ENCODE measurements around the gene TMEM270.

TMEM270 gene

DNA sequence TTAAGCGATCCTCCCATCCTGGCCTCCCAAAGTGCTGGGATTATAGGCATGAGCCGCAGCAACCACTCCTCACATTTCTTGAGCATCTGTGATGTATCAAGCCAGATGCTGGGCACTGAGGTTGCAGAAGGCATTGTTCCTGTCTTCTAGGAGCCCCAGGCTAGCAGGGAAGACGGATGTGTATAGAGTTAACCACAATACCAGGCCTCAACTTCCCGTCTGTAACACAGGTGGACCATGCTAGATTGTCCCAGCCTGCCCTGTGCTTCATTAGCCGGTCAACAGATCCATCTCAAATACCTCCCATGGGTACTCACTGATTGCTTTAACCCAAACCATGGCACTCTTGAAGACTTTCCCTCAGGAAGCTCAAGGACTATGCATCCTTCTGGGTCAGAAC is 32.0 kb upstream of the TMEM270 start:
- Histone ChIP-seq H3K27me3 (replicated peaks in 2 of 5; ENCODE audit: control insufficient read depth in 4 of 5, insufficient read depth in 5 of 5, low read length in 4 of 5) (peaks cover 0 to 8% (median 4%) of the 10 kb centered on the region in 5 experiments), H3K9me3 (ENCODE audit: control extremely low read depth in 1 of 5, control insufficient read depth in 4 of 5, insufficient read depth in 2 of 5, low read depth in 1 of 5, low read length in 4 of 5) (no peaks in the 10 kb centered on the region), H3K36me3 (ENCODE audit: control insufficient read depth in 4 of 4, insufficient read depth in 4 of 4, low read length in 3 of 4) (no peaks in the 10 kb centered on the region), H3K4me1 (ENCODE audit: control extremely low read depth in 1 of 4, control insufficient read depth in 4 of 4, insufficient read depth in 4 of 4, low read length in 3 of 4) (peaks cover 5 to 37% (median 32%) of the 10 kb centered on the region in 4 experiments), H3K27ac (ENCODE audit: insufficient read depth in 1 of 2, low read depth in 1 of 2, low read length in 2 of 2, poor library complexity in 1 of 2, severe bottlenecking in 2 of 2) (no peak overlapping the region), H3K4me3 (ENCODE audit: control insufficient read depth in 1 of 7, extremely low read depth in 1 of 7, insufficient read depth in 4 of 7, low read depth in 2 of 7, low read length in 6 of 7) (no peak overlapping the region)
- ChIA-PET POLR2A (no interaction called here), CTCF (interaction anchor here (0.7 to 1.2 kb wide), 3 partner anchors 24 to 28 kb away, joined by 3 to 5 read pairs (median 4); no protein-coding TSS in a partner anchor)
- WGBS (ENCODE audit: insufficient coverage) = 58% methylated on average over 5 of the region's 5 CpGs
- DNase-seq = no peak

GRCh38 chr7:73829505-73829904 is 31.5 kb upstream of the TMEM270 start:
- Histone ChIP-seq H3K4me1 (ENCODE audit: control extremely low read depth in 1 of 4, control insufficient read depth in 4 of 4, insufficient read depth in 4 of 4, low read length in 3 of 4) (peaks cover 5 to 37% (median 32%) of the 10 kb centered on the region in 4 experiments), H3K27me3 (replicated peaks in 2 of 5; ENCODE audit: control insufficient read depth in 4 of 5, insufficient read depth in 5 of 5, low read length in 4 of 5) (peaks cover 0 to 8% (median 2%) of the 10 kb centered on the region in 5 experiments), H3K36me3 (ENCODE audit: control insufficient read depth in 4 of 4, insufficient read depth in 4 of 4, low read length in 3 of 4) (no peaks in the 10 kb centered on the region), H3K4me3 (ENCODE audit: control insufficient read depth in 1 of 7, extremely low read depth in 1 of 7, insufficient read depth in 4 of 7, low read depth in 2 of 7, low read length in 6 of 7) (no peak overlapping the region), H3K9me3 (ENCODE audit: control extremely low read depth in 1 of 5, control insufficient read depth in 4 of 5, insufficient read depth in 2 of 5, low read depth in 1 of 5, low read length in 4 of 5) (no peaks in the 10 kb centered on the region), H3K27ac (ENCODE audit: insufficient read depth in 1 of 2, low read depth in 1 of 2, low read length in 2 of 2, poor library complexity in 1 of 2, severe bottlenecking in 2 of 2) (no peak overlapping the region)
- no peak for DNase-seq
- ChIA-PET POLR2A (no interaction called here), CTCF (interaction anchor here (0.7 to 1.4 kb wide), 5 partner anchors 13 to 29 kb away, joined by 3 to 5 read pairs (median 4); partner anchors contain the start of gene METTL27)
- 83% methylated on average over 7 of the region's 7 CpGs for WGBS (ENCODE audit: insufficient coverage)

- WGBS (ENCODE audit: insufficient coverage) = 90% methylated on average over 10 of the region's 13 CpGs
- H3K9me3 ChIP-seq (ENCODE audit: control extremely low read depth in 1 of 5, control insufficient read depth in 4 of 5, insufficient read depth in 2 of 5, low read depth in 1 of 5, low read length in 4 of 5) = no peaks in the 10 kb centered on the region
- ChIA-PET POLR2A (interaction anchor here (0.6 kb wide), 1 partner anchor 371 kb away, joined by 3 read pairs; no protein-coding TSS in a partner anchor), CTCF (interaction anchor here (0.9 to 1.4 kb wide), 3 partner anchors 12 to 28 kb away, joined by 3 to 4 read pairs (median 4); partner anchors contain the start of gene METTL27)
- H3K4me3 ChIP-seq (ENCODE audit: control insufficient read depth in 1 of 7, extremely low read depth in 1 of 7, insufficient read depth in 4 of 7, low read depth in 2 of 7, low read length in 6 of 7) = no peak overlapping the region
- DNase-seq = no peak
- H3K27me3 ChIP-seq (replicated peaks in 2 of 5; ENCODE audit: control insufficient read depth in 4 of 5, insufficient read depth in 5 of 5, low read length in 4 of 5) = peaks cover 0 to 8% (median 2%) of the 10 kb centered on the region in 5 experiments
- peaks cover 5 to 37% (median 32%) of the 10 kb centered on the region in 4 experiments for H3K4me1 ChIP-seq (ENCODE audit: control extremely low read depth in 1 of 4, control insufficient read depth in 4 of 4, insufficient read depth in 4 of 4, low read length in 3 of 4)
- no peak overlapping the region for H3K27ac ChIP-seq (ENCODE audit: insufficient read depth in 1 of 2, low read depth in 1 of 2, low read length in 2 of 2, poor library complexity in 1 of 2, severe bottlenecking in 2 of 2)
- H3K36me3 ChIP-seq (ENCODE audit: control insufficient read depth in 4 of 4, insufficient read depth in 4 of 4, low read length in 3 of 4) = no peaks in the 10 kb centered on the region
These were observed 30.9 kb upstream of the TMEM270 start for GRCh38 chr7:73829921-73830680.

DNA sequence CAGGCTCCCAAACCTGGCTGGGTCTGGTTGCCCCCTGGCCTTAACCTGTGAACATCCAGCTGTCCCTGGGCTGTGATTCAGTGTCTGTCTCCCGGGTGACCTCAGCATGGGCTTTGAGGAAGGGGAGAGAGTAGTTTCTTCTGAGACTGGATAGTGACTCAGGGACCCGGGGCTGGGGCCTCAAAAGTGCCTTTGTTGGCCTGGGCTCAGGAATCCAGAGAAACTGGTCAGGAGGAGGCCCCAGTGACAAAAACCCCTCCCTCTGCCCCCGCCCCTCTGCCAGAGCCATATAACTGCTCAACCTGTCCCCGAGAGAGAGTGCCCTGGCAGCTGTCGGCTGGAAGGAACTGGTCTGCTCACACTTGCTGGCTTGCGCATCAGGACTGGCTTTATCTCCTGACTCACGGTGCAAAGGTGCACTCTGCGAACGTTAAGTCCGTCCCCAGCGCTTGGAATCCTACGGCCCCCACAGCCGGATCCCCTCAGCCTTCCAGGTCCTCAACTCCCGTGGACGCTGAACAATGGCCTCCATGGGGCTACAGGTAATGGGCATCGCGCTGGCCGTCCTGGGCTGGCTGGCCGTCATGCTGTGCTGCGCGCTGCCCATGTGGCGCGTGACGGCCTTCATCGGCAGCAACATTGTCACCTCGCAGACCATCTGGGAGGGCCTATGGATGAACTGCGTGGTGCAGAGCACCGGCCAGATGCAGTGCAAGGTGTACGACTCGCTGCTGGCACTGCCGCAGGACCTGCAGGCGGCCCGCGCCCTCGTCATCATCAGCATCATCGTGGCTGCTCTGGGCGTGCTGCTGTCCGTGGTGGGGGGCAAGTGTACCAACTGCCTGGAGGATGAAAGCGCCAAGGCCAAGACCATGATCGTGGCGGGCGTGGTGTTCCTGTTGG is 30.0 kb upstream of the TMEM270 start, which contains the start of gene CLDN4:
CLDN4 (plus strand) TSS at position 316 of the 903 bp plus-strand sequence; CDS start at position 522, 206 bp downstream.
- DNase-seq = no peak
- no peaks in the 10 kb centered on the region for H3K9me3 ChIP-seq (ENCODE audit: control extremely low read depth in 1 of 5, control insufficient read depth in 4 of 5, insufficient read depth in 2 of 5, low read depth in 1 of 5, low read length in 4 of 5)
- peaks cover 5 to 36% (median 29%) of the 10 kb centered on the region in 4 experiments for H3K4me1 ChIP-seq (ENCODE audit: control extremely low read depth in 1 of 4, control insufficient read depth in 4 of 4, insufficient read depth in 4 of 4, low read length in 3 of 4)
- 94% methylated on average over 36 of the region's 42 CpGs for WGBS (ENCODE audit: insufficient coverage)
- CTCF ChIA-PET = interaction anchor here (1.4 to 3.3 kb wide), 2 partner anchors 11 to 24 kb away, joined by 4 to 14 read pairs; partner anchors contain the start of gene METTL27
- no peaks in the 10 kb centered on the region for H3K36me3 ChIP-seq (ENCODE audit: control insufficient read depth in 4 of 4, insufficient read depth in 4 of 4, low read length in 3 of 4)
- no peak within 1 kb of the TSS for H3K4me3 ChIP-seq (ENCODE audit: control insufficient read depth in 1 of 7, extremely low read depth in 1 of 7, insufficient read depth in 4 of 7, low read depth in 2 of 7, low read length in 6 of 7)
- no peak within 1 kb of the TSS for H3K27ac ChIP-seq (ENCODE audit: insufficient read depth in 1 of 2, low read depth in 1 of 2, low read length in 2 of 2, poor library complexity in 1 of 2, severe bottlenecking in 2 of 2)
- peaks cover 0 to 8% (median 2%) of the 10 kb centered on the region in 5 experiments for H3K27me3 ChIP-seq (replicated peaks in 2 of 5; ENCODE audit: control insufficient read depth in 4 of 5, insufficient read depth in 5 of 5, low read length in 4 of 5)
- POLR2A ChIA-PET = interaction anchor here (0.6 kb wide), 1 partner anchor 372 kb away, joined by 3 read pairs; no protein-coding TSS in a partner anchor

DNA sequence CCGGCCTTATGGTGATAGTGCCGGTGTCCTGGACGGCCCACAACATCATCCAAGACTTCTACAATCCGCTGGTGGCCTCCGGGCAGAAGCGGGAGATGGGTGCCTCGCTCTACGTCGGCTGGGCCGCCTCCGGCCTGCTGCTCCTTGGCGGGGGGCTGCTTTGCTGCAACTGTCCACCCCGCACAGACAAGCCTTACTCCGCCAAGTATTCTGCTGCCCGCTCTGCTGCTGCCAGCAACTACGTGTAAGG is 29.4 kb upstream of the TMEM270 start:
- WGBS (ENCODE audit: insufficient coverage) = 97% methylated on average over 16 of the region's 16 CpGs
- Histone ChIP-seq H3K27me3 (replicated peaks in 2 of 5; ENCODE audit: control insufficient read depth in 4 of 5, insufficient read depth in 5 of 5, low read length in 4 of 5) (peaks cover 0 to 8% (median 2%) of the 10 kb centered on the region in 5 experiments), H3K36me3 (ENCODE audit: control insufficient read depth in 4 of 4, insufficient read depth in 4 of 4, low read length in 3 of 4) (no peaks in the 10 kb centered on the region), H3K4me3 (ENCODE audit: control insufficient read depth in 1 of 7, extremely low read depth in 1 of 7, insufficient read depth in 4 of 7, low read depth in 2 of 7, low read length in 6 of 7) (no peak overlapping the region), H3K27ac (ENCODE audit: insufficient read depth in 1 of 2, low read depth in 1 of 2, low read length in 2 of 2, poor library complexity in 1 of 2, severe bottlenecking in 2 of 2) (no peak overlapping the region), H3K4me1 (ENCODE audit: control extremely low read depth in 1 of 4, control insufficient read depth in 4 of 4, insufficient read depth in 4 of 4, low read length in 3 of 4) (peaks cover 5 to 30% (median 23%) of the 10 kb centered on the region in 4 experiments), H3K9me3 (ENCODE audit: control extremely low read depth in 1 of 5, control insufficient read depth in 4 of 5, insufficient read depth in 2 of 5, low read depth in 1 of 5, low read length in 4 of 5) (no peaks in the 10 kb centered on the region)
- CTCF ChIA-PET = interaction anchor here (3.3 kb wide), 1 partner anchor 23 kb away, joined by 14 read pairs; no protein-coding TSS in a partner anchor
- POLR2A ChIA-PET = no interaction called here
- no peak for DNase-seq

DNA sequence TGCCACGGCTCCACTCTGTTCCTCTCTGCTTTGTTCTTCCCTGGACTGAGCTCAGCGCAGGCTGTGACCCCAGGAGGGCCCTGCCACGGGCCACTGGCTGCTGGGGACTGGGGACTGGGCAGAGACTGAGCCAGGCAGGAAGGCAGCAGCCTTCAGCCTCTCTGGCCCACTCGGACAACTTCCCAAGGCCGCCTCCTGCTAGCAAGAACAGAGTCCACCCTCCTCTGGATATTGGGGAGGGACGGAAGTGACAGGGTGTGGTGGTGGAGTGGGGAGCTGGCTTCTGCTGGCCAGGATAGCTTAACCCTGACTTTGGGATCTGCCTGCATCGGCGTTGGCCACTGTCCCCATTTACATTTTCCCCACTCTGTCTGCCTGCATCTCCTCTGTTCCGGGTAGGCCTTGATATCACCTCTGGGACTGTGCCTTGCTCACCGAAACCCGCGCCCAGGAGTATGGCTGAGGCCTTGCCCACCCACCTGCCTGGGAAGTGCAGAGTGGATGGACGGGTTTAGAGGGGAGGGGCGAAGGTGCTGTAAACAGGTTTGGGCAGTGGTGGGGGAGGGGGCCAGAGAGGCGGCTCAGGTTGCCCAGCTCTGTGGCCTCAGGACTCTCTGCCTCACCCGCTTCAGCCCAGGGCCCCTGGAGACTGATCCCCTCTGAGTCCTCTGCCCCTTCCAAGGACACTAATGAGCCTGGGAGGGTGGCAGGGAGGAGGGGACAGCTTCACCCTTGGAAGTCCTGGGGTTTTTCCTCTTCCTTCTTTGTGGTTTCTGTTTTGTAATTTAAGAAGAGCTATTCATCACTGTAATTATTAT is 28.9 kb upstream of the TMEM270 start:
- ChIA-PET CTCF (interaction anchor here (3.3 kb wide), 1 partner anchor 23 kb away, joined by 14 read pairs; no protein-coding TSS in a partner anchor), POLR2A (no interaction called here)
- no peak for DNase-seq
- no peaks in the 10 kb centered on the region for H3K36me3 ChIP-seq (ENCODE audit: control insufficient read depth in 4 of 4, insufficient read depth in 4 of 4, low read length in 3 of 4)
- 84% methylated on average over 10 of the region's 16 CpGs for WGBS (ENCODE audit: insufficient coverage)
- no peak overlapping the region for H3K27ac ChIP-seq (ENCODE audit: insufficient read depth in 1 of 2, low read depth in 1 of 2, low read length in 2 of 2, poor library complexity in 1 of 2, severe bottlenecking in 2 of 2)
- H3K4me3 ChIP-seq (ENCODE audit: control insufficient read depth in 1 of 7, extremely low read depth in 1 of 7, insufficient read depth in 4 of 7, low read depth in 2 of 7, low read length in 6 of 7) = no peak overlapping the region
- H3K4me1 ChIP-seq (ENCODE audit: control extremely low read depth in 1 of 4, control insufficient read depth in 4 of 4, insufficient read depth in 4 of 4, low read length in 3 of 4) = peaks cover 3 to 24% (median 18%) of the 10 kb centered on the region in 4 experiments
- no peaks in the 10 kb centered on the region for H3K9me3 ChIP-seq (ENCODE audit: control extremely low read depth in 1 of 5, control insufficient read depth in 4 of 5, insufficient read depth in 2 of 5, low read depth in 1 of 5, low read length in 4 of 5)
- H3K27me3 ChIP-seq (replicated peaks in 2 of 5; ENCODE audit: control insufficient read depth in 4 of 5, insufficient read depth in 5 of 5, low read length in 4 of 5) = peaks cover 0 to 8% (median 2%) of the 10 kb centered on the region in 5 experiments
